Upper lobe of right lung (tissue), 1 donor: ENCODE results near the gene FAM229B. TPM values are rescaled to one million over a fixed set of nuclear protein-coding genes. Genes with fewer than 3 reads are reported as not detected.

ENCODE experiments used
- ATAC-seq: fragments of 200-7000 bp; cut with Tn5 transposase; one replicate; pipeline ENCODE4 v1.9.1; 2020; ENCODE audit warnings: mild to moderate bottlenecking, moderate library complexity
- DNase-seq: peaks from one replicate; pipeline ENCODE4 v3.0.0-alpha.2; 2020
- H3K27ac ChIP-seq: fragments of 200-600 bp; one replicate; pipeline ENCODE4 v1.8.0; 2022
- H3K27me3 ChIP-seq: fragments of 200-600 bp; one replicate; pipeline ENCODE4 v1.8.0; 2022; ENCODE audit warnings: mild to moderate bottlenecking
- H3K36me3 ChIP-seq: fragments of 200-600 bp; one replicate; pipeline ENCODE4 v1.8.0; 2022
- H3K4me1 ChIP-seq: fragments of 200-600 bp; one replicate; pipeline ENCODE4 v1.8.0; 2022
- H3K4me3 ChIP-seq: fragments of 200-600 bp; one replicate; pipeline ENCODE4 v1.8.0; 2022; ENCODE audit warnings: mild to moderate bottlenecking
- H3K9me3 ChIP-seq: fragments of 200-600 bp; one replicate; pipeline ENCODE4 v1.8.0; 2022
- CTCF ChIP-seq: fragments of 200-600 bp; IDR thresholded peaks from one replicate; pipeline ENCODE4 v1.8.0; 2022; ENCODE audit warnings: antibody characterized with exemption
- intact Hi-C: fragments of 100-400 bp; cut with DNase I; formaldehyde crosslinking; loops from one replicate; pipeline ENCODE4 v1.11.0; 2022
- total RNA-seq: library from RNA; stranded (reverse); fragmentation: NEBNext Ultra II Directional; extraction: Animal tissue kit (Norgen Biotek cat#: 25700); gene quantifications from one replicate; pipeline ENCODE4 v1.2.1, GENCODE V29; 2021
- donor health status: DM: no; HTN: yes; CAD: no; lungs with severe emphysema.

The FAM229B gene
- total RNA-seq, 1 donor from 2014 or later, result 8.2 TPM

GRCh38 chr6:112145080-112145573 lies 57.7 kb downstream of the FAM229B start:
- Histone ChIP-seq H3K36me3 (peaks cover 61% of the 10 kb centered on the region), H3K4me3 (no peak overlapping the region), H3K27me3 (no peaks in the 10 kb centered on the region), H3K9me3 (no peaks in the 10 kb centered on the region), H3K4me1 (no peaks in the 10 kb centered on the region), H3K27ac (no peak overlapping the region)
- no peak for TF ChIP-seq CTCF
- peak; percentile 24 for ATAC-seq
- intact Hi-C loops, result no loop called here
- DNase-seq, result no peak

GRCh38 chr6:112148103-112148502 lies 60.7 kb downstream of the FAM229B start:
- ATAC-seq (no peak), DNase-seq (no peak)
- TF ChIP-seq CTCF, result no peak
- Histone ChIP-seq H3K9me3 (no peaks in the 10 kb centered on the region), H3K36me3 (peaks cover 31% of the 10 kb centered on the region), H3K4me3 (no peak overlapping the region), H3K27ac (no peak overlapping the region), H3K4me1 (peaks cover 5% of the 10 kb centered on the region), H3K27me3 (no peaks in the 10 kb centered on the region)
- intact Hi-C loops, result no loop called here

GRCh38 chr6:112149236-112149635 lies 61.8 kb downstream of the FAM229B start:
- H3K27me3 ChIP-seq, result no peaks in the 10 kb centered on the region
- no peaks in the 10 kb centered on the region for H3K9me3 ChIP-seq
- TF ChIP-seq CTCF, result no peak
- peak overlapping the region; percentile 67 for H3K27ac ChIP-seq
- ATAC-seq, result no peak
- no peak overlapping the region for H3K4me3 ChIP-seq
- intact Hi-C loops, result no loop called here
- H3K4me1 ChIP-seq, result peaks cover 5% of the 10 kb centered on the region
- no peak for DNase-seq
- peaks cover 20% of the 10 kb centered on the region for H3K36me3 ChIP-seq

- DNase-seq (no peak), ATAC-seq (peak; percentile 61)
- Histone ChIP-seq H3K27ac (peak overlapping the region; percentile 67), H3K9me3 (no peaks in the 10 kb centered on the region), H3K36me3 (peaks cover 19% of the 10 kb centered on the region), H3K4me1 (peaks cover 8% of the 10 kb centered on the region), H3K27me3 (no peaks in the 10 kb centered on the region), H3K4me3 (no peak overlapping the region)
- intact Hi-C loops, result no loop called here
- TF ChIP-seq CTCF, result no peak
Observed at GRCh38 chr6:112149719-112150263, 62.4 kb downstream of the FAM229B start.

- H3K27me3 ChIP-seq, result no peaks in the 10 kb centered on the region
- H3K4me3 ChIP-seq, result no peak overlapping the region
- DNase-seq, result no peak
- intact Hi-C loops, result no loop called here
- H3K36me3 ChIP-seq, result peaks cover 14% of the 10 kb centered on the region
- H3K4me1 ChIP-seq, result peaks cover 8% of the 10 kb centered on the region
- H3K27ac ChIP-seq, result peak overlapping the region; percentile 64
- no peak for TF ChIP-seq CTCF
- no peaks in the 10 kb centered on the region for H3K9me3 ChIP-seq
- ATAC-seq, result no peak
Observed at GRCh38 chr6:112150363-112150762, 63.0 kb downstream of the FAM229B start.

Other genes starting within 250 kb of the FAM229B start
- 115 TPM for gene FYN, start 214.1 kb upstream of the FAM229B start, total RNA-seq
- not detected for gene CCN6, start 33.5 kb upstream of the FAM229B start, total RNA-seq
- gene TUBE1, start 109 bp upstream of the FAM229B start, total RNA-seq, result 18.4 TPM
- gene LAMA4, start 167.0 kb downstream of the FAM229B start, total RNA-seq, result 134 TPM